HG02840 (cell line): ENCODE results near the gene FAM89A.
"Not testable (repeated sequence)": the region's sequence is repeated elsewhere in the genome, so short reads cannot be mapped to it uniquely, and the experiment has no call there.

ENCODE experiments used
- ATAC-seq: cut with Tn5 transposase; IDR thresholded peaks from one replicate; pipeline ENCODE4 v1.9.1; 2021; ENCODE audit warnings: mild to moderate bottlenecking, moderate library complexity, moderate number of reproducible peaks; ENCODE audit not compliant: unreplicated experiment, low FRiP score

Gene FAM89A

DNA sequence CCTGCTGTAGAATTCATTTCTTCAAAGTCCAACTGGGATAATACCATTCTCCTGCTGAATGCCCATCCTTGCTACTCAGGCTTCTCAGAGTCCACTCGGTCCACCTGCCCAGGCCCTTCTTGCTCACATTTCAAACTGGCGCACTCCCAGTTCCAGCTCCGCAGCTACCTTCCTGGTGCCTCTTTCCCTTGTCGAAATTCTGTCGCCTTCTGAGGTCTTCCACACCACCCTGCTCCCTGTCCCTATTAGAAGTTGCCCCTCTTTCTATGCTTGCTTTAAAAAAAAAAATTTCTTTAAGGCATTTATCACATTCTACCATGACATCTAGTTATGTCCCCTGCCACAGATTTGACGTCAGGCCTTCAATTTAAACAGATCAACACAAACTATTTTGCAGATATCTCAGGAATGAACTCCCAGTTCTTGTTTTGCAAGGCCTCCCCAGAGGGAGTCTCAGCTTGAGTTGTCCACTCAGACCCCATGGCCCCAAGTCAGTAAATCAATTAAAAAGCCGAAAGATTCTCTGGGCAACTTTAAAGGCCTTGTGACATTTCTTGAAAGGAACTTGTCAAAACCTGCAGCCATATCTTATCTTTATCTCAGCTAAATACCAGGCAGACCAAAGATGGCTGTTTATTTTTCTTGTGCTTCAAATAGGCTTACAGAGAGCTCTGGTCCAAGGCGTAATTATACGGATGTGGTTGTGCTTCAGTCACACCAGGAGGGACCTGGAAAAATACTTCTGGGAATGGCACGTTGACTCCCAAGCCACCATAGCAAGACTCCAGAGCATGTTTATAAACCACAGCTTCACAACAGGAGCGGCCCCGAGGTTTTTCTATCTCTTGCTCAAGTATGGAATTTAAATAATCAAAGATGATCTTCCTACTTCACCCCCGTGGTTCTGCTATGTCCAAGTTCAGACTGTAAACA, 2.2 kb downstream of the FAM89A start:
- no peak for ATAC-seq

DNA sequence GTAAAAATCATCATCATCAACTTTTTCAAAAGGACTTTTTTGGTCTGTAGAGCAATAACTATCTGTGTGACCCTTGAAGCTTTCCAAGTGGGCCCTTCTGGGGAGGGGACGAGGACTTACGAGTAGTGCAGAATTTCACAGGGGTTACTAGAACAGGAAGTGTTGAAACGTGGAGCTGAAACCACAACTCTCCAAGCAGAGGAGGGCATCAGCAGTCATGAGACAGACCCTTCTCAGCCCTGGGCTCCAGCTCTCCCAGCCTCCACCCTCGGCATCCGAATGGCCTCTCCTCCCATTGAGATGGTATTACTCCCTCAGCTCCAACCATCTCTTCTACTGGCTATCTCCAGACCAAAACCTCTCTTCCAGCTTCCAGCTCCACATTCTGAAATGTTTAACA, 3.6 kb downstream of the FAM89A start:
- no peak for ATAC-seq

DNA sequence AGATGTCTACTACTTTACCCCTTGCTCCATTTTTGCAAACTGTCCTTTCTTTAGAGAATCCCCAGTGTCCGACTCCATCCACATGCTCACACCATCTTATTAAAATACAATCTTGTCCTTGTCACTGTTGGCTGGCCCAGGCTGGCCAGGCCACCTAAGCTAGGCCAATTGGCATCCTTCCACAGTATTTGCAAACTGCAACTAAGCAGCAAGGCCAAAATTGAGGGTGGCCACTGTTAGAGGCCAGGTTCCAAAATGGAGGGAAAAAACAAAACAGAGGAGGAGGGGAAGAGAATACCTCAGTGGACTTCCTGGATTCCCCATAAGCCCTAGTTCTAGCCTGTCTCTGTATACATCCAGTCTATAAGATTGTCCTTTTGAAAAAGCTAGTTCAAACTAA, 4.3 kb downstream of the FAM89A start:
- no peak for ATAC-seq

DNA sequence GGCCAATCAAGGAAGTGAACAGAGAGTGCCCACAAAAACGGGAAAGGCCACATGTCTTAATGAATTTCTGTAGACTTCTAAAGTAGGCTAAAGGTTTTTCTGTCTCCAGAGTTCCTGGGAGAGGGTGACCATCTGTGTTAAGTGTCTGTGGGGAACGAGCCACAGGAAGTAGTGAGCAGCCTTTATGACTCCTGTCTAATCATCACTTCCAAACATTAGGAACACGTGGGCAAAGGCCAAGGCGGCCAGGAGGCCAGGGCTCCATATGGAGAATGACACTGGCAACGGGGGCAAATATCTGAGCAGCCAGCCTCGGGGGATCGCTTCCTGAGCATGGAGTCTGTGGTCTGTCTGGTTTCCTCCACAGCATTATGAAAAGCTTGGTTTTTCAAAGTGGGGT, 7.1 kb downstream of the FAM89A start:
- ATAC-seq: no peak

DNA sequence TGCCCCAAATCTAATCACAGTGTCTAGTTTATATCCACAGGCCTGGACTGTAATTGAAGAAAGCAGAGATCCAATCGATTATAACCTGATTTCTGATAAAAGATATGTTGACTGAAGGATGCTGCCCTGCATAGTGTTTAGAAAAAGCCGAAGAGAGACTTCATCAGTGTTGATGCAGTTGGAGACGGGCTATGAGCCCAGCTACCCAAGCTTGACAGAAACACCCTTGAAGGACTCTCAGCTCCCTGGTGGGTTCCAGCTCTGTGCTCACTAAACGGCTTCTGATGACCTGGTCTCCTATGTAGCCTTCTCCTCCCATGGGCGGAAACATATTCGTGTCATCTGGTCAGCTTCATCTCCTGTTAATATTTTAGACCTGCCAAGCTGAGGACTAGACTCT, 10.2 kb downstream of the FAM89A start:
- ATAC-seq: no peak

DNA sequence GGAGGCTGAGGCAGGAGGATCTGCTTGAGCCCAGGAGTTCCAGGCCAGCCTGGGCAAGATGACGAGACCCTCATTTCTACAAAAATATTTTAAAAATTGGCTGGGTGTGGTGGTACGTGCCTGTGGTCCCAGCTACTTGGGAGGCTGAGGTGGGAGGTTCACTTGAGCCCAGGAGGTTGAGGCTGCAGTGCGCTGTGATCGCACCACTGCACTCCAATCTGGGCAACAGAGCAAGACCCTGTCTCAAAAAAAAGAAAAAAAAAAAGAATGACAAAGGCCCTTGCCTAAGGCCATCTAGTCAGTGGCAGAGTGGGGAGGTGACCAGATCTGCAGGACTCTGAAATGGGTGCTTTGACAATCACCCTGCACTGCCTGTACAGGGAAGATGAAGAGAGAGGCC, 10.8 kb downstream of the FAM89A start:
- ATAC-seq: not testable (repeated sequence)

DNA sequence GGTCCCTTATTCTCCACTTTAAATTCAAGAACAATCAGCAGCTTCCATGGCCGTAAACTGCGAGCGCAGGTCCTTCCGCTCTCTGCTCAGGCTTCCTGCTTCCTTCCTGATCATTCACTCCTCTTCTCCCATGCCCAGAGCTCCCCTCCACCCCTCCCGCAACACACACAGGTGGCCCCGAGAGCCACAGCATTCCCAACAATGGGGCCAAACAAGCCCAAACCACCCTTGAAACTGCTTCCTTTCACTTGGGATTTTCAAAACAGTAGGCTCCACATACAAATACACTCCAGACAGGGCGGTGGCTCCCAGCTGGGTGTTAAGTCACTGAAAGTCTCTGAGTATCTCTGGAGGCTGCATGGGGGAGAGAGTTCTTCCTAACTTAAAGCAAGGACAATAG, 11.4 kb downstream of the FAM89A start:
- ATAC-seq: no peak

DNA sequence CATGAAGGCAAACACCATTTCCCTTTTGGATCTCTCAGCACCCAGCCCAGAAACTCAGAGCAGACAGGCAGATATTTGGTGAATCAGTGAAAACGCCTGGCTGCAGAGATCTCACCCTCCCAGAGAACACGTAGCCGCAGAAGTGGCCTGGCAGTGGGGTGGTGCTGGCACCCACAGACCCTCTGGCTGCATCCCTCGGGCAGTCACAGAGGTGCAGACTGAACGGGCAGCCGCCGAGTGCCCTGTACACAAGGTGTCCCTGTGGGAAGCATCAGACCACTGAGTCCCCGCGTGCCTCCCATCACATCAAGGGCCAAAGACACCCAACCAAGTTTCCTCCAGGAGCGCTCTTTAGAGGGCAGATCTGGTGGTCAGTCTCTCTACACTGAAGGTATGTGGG, 12.1 kb downstream of the FAM89A start:
- no peak for ATAC-seq

DNA sequence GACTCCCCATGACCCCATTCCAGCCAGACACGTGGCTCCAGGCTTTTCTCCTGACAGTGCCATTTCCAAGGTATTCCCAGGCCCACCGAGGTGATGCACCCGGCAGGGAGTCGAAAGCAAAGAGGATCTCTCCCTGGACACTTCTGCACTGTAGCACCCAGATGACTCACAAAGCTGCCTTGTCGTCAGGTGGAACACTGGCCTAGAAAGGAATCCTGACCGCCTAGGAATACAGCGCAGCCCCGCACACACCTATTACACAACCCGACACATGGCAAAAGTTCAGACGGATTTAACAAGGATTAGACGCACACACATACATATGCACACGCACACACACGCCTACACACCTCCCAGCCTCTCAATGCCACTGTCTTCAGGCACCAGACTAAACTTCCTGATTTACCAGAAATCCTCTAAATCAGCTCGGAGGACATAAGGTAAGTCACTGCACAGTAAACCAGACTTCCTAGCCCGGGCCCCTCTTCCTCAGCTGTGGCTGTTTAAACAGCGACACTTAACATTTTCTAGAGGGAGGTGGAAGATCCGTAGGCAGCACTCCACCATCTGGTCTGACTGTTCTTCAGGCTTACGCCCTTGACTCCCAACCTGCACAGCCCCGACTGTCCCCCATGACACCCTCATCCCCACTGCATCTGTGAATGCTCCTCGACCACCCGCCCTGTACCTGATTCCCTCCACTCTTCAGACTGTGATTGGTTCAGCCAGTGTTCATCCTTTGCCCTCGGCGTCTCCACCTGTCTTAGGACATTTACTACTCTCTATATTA, 12.7 kb downstream of the FAM89A start:
- ATAC-seq: no peak

DNA sequence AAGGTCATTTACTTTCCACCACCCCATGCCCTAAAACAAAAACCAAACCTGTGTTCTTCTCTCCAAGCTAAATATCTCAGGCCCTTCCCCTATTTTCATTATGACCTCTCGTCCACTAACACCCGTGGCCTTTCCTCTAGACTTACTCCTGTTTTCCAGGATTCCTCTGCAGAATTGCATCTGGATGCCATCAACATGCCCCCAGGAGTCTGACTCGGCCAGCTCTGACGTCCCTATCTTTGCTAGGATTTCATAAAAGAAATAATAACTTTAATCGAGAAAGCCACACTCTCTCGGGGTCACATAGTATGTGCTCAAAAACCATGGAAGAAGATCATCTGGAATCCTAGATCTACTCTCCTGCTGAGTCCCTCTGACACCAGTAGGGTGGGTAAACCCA, 13.5 kb downstream of the FAM89A start:
- ATAC-seq: no peak

DNA sequence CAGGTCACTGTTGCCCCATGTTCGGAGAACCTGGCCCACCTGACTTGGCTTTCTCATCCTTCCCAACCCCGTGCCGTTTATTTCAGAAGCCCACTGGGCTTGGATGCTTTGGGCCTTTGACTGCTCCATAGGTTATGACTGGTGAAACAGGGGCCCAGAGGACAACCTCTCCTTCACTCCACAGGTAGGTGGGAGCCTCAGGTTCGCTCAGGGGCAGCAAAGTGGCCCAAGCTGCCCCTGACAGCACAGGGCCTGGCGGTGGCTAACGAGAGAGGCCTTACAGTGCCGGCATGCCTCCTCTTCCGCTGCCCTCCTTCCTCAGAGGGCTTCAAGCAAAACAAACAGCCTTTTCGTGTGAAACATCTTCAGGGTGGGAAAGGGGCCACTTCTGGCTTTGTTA, 16.9 kb downstream of the FAM89A start:
- no peak for ATAC-seq

DNA sequence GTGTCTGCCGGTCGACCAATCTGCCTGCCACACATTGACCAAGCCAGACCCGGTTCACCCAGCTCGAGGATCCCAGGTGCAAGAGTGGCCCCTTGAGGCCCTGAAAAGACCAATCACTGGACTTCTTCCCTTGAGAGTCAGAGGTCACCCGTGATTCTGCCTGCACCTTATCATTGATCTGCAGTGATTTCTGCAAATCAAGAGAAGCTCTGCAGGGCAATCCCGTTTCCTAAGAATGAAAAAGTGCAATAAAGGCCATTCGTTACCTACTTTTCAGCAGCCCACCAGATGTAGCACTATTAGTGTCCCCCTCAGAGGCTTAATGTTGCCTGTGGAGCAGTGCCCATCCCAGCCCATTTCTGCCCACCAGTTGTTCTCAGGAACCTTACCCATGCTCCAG, 17.5 kb downstream of the FAM89A start:
- not testable (repeated sequence) for ATAC-seq

DNA sequence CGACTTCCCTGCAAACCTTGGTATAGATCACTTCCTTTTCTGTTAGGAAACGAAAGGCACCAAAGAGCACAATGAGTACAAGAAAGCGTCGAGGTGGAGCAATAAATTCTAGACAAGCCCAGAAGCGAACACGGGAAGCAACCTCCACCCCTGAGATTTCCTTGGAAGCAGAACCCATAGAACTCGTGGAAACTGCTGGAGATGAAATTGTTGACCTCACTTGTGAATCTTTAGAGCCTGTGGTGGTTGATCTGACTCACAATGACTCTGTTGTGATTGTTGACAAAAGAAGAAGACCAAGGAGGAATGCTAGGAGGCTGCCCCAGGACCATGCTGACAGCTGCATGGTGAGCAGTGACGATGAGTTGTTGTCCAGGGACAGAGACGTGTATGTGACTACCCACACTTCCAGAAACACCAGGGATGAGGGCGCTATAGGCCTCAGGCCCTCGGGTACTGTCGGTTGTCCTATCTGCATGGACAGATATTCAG, 18.5 kb downstream of the FAM89A start:
- no peak for ATAC-seq

DNA sequence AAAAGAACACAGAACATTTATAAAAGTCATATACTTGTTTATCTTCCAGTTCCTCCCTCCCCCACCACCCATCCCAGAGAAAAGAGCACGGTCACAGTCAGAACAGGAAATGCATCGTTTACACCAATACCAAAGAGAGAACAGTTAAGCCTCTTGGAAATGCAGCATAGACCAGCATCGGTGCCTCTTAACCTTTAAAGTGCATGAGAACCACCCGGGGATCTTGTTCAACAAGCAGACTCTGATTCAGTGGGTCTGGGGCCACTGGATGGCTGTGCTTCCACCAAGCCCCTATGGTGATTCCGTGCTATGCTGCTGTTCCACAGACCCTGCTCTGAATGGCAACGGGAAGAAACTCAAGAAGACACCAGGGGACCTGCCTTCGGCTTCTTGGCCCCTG, 19.2 kb downstream of the FAM89A start:
- ATAC-seq: no peak

DNA sequence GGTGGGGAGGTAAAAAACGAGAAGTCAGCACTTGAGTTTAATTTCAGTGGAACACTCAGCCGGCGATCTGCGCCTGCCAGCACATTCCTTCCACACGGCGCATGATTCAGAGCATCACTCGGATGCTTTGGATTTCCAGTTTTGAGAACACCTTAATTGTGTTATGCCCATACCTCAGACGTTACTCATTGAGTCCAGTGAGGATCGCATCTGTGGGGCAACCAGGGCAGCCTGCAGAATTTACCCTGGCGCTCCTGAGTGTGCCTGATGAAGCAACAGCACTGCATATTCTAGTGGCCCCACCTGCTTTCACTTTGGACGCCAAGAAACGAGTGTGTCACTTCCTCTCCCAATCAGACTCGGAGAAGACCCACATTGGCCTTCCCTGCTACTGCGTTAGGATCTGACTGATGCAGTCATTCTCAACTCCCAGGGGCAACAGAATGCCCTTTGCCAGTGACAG, 19.9 kb downstream of the FAM89A start:
- no peak for ATAC-seq

DNA sequence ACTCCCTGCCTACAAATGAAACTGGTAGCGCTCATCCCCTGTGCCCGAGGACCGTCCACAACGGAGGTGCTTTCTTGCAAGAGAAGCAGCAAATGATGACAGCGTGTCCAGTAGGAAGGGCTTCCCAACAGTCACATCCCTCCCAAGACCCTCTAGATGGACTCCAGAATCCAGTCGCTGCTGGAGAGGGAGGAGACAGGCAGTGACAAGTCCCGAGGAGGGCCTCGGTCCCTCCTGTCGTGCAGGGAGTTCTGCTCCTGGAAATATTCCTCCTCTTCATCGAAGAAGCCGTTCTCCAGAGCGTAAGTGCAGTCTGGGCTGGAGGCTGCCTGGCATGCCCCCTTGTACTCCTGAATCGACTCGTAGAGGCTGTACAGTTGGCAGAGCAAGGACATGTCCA, 20.3 kb downstream of the FAM89A start:
- no peak for ATAC-seq

DNA sequence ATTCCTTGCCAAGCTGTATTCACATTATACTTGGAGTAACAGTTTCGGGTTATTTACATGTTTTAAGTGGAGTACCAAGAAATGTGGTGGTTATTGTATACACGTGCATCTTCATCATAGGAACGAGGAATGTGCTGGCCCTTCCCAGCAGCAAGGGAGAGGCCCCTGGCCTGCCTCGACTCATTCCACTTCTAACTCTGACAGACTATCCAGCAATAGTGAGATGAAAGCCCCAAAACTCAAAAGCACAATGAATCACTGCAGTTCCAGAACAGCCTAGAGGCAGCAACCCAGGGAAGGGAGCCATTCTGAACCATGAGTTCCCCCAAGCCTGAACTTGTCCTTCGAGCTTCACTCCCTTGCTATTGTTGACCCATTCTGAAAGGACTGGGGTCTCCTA, 23.1 kb downstream of the FAM89A start:
- ATAC-seq: no peak

DNA sequence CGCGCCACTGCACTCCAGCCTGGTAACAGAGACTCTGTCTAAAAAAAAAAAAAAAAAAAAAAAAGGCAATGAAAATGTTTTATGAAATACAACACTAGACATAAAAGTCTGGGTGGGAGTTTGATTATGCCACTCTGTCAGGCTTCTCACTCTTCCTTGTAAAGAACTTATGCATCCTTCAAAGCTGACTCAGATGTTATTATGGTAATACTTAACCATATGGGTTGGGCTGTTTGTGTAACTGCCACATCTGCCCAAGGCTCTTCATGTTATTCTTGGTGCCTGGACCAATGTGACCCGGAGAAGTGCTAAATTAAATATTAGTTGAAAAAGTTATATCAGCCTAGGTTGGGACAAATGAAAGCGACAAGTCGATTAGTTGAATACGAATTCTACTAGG, 23.8 kb downstream of the FAM89A start:
- ATAC-seq: no peak

DNA sequence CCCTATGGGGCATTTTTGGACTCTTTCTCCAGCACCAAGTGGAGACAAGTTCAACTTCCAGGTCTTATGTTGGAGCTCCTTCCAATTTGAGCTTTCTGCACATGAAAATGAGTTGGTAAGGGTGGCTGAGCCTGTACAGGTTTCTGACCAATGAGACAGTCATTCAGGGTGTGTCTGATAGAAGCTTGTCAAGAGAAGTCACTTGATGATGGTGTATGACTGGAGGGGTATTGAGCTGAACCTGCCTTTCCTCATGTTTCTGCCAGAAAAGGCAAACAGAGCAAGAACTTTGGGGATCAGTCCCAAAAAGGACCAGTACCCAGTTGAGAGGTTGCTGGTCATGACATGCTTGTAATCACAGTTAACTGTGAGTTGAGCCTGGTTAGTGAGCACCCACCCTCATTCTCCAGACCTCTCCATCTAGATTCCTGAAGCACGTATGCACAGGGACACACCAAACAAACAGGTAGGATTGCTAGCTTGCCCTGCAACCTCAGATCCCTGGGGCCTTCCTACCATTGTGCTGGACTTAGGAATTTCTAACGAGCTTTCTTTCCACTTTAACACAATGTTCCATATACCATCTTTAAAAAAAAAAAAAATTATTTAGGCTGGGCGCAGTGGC, 26.6 kb downstream of the FAM89A start:
- ATAC-seq: no peak

DNA sequence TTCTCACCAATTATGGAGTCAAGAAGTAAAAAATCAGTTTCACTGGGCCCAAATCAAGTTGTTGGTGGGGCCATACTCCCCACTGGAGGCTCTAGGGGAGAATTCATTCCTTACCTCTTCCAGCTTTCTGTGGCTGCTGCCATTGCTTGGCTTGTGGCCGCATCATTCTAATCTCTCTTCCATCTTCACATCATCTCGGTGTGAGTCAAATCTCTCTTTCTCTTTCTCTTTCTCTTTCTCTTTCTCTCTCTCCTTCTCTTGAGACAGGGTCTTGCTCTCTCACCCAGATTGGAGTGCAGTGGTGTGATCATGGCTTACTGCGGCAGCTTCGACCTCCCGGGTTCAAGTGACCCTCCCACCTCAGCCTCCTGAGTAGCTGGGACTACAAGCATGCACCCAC, 28.1 kb downstream of the FAM89A start:
- no peak for ATAC-seq

DNA sequence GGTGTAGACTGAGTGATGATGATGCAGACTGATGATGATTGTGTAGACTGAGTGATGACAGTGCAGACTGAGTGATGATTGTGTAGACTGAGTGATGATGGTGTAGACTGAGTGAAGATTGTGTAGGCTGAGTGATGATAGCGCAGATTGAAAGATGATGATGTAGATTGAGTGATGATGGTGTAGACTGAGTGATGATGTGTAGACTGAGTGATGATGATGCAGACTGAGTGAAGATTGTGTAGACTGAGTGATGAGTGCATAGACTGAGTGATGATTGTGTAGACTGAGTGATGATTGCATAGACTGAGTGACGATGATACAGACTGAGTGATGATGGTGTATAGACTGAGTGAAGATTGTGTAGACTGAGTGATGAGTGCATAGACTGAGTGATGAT, 28.7 kb downstream of the FAM89A start:
- no peak for ATAC-seq
